Activated CD4-positive, alpha-beta T cell treated with anti-CD3 and anti-CD28 coated beads, Interleukin-2, amount 10 ng/mL, durations not matched to agents 7 days and 5 days (primary cell): ENCODE data around the gene PIEZO1. TPM values are rescaled to one million over a fixed set of nuclear protein-coding genes. Genes with fewer than 3 reads are reported as not detected.
"Not testable (repeated sequence)": the region's sequence is repeated elsewhere in the genome, so short reads cannot be mapped to it uniquely, and the experiment has no call there.

Experiments used
- CTCF ChIA-PET: fragments of 350-600 bp; sonication (Branson Sonifier 250); formaldehyde crosslinking; loops from one replicate; lab custom pipeline; 2021; ENCODE audit warnings: antibody characterized with exemption; lab: Charles Lee
- POLR2A ChIA-PET: fragments of 350-600 bp; sonication (Branson Sonifier 250); formaldehyde crosslinking; loops from one replicate; lab custom pipeline; 2021; ENCODE audit warnings: antibody characterized with exemption; lab: Charles Lee
- DNase-seq: peaks from one replicate; pipeline ENCODE4 v3.0.0-alpha.2; 2020
- H3K27ac Mint-ChIP-seq: one replicate; pipeline ENCODE4 v1.8.0; 2021; ENCODE audit warnings: mild to moderate bottlenecking, moderate library complexity, mixed read lengths
- H3K27me3 Mint-ChIP-seq: one replicate; pipeline ENCODE4 v1.8.0; 2021; ENCODE audit warnings: mixed read lengths
- H3K36me3 Mint-ChIP-seq: one replicate; pipeline ENCODE4 v1.8.0; 2021; ENCODE audit warnings: low read depth, mixed read lengths
- H3K4me1 Mint-ChIP-seq: one replicate; pipeline ENCODE4 v1.8.0; 2021; ENCODE audit warnings: mixed read lengths
- H3K4me3 Mint-ChIP-seq: one replicate; pipeline ENCODE4 v1.8.0; 2021; ENCODE audit warnings: mild to moderate bottlenecking, moderate library complexity, mixed read lengths
- H3K9me3 Mint-ChIP-seq: one replicate; pipeline ENCODE4 v1.8.0; 2021; ENCODE audit warnings: mixed read lengths
- total RNA-seq, 2 experiments: library from RNA; stranded (reverse); gene quantifications; one replicate each; pipeline ENCODE4 v1.2.3, GENCODE V29; 2021

The PIEZO1 gene
- total RNA-seq, 2 experiments from 2014 or later: 239 to 303 TPM

DNA sequence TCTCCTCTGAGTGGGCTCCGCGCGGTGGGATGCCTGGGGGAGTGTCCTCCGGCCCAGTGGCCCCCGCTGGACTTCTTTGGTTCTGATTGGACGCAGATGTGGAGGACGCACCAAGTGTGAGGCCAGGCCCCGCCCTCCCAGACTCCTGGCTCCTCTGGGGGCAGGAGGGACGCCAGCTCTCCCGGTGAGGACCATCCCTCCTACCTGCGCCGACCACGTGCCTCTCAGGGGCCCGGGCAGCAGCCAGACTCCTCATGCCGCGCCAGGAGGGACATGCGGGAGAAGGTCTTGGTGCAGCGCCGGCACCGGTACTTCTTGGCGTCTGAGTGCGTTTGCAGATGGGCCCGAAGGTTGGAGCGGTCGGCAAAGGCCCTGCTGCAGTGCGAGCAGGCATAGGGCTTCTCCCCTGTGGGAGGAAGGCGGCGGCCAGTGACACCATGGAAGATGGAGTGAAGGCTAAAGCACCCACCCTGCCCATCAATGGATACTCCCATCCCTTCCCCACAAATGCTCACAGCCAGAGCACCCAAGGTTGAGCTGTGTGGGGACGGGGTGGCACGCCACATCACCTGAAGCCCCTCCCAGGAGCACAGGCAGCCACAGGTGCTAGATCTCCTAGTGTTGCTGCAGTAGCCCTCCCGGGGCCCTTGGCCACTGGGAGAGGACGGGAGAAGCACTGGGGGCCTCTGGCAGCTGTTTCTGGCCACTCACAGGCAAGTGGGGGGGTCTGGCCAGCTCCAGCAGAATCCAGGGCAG, 106.6 kb downstream of the PIEZO1 start:
- no peaks in the 10 kb centered on the region for H3K27me3 Mint-ChIP-seq
- no peak overlapping the region for H3K4me3 Mint-ChIP-seq
- no peaks in the 10 kb centered on the region for H3K9me3 Mint-ChIP-seq
- no peak overlapping the region for H3K27ac Mint-ChIP-seq
- H3K36me3 Mint-ChIP-seq: peaks cover 18% of the 10 kb centered on the region
- POLR2A ChIA-PET: no interaction called here
- H3K4me1 Mint-ChIP-seq: peaks cover 22% of the 10 kb centered on the region
- CTCF ChIA-PET: no interaction called here
- DNase-seq: no peak

DNA sequence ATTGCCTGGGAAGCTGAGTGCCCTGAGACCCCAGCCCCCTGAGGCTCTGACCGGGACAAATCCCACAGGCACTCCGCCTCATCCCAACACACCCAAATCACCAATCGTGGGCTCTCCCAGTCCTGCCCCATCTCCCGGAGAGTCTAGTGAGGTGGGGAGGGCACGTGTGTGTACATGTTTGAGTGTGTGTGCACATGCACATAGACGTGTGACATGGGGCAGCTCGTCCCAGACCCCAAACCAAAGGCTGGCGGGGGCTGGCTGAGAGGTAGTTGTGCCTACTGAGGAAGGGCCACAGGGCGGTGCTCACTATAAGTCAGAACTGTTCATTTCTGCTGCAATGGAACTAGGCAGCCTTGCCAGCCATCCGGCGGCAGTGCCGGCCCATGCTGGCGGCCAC, 107.3 kb downstream of the PIEZO1 start:
- H3K4me3 Mint-ChIP-seq: no peak overlapping the region
- no peak for DNase-seq
- no peak overlapping the region for H3K27ac Mint-ChIP-seq
- H3K4me1 Mint-ChIP-seq: peaks cover 20% of the 10 kb centered on the region
- CTCF ChIA-PET: no interaction called here
- POLR2A ChIA-PET: no interaction called here
- no peaks in the 10 kb centered on the region for H3K9me3 Mint-ChIP-seq
- H3K27me3 Mint-ChIP-seq: no peaks in the 10 kb centered on the region
- H3K36me3 Mint-ChIP-seq: peaks cover 18% of the 10 kb centered on the region

DNA sequence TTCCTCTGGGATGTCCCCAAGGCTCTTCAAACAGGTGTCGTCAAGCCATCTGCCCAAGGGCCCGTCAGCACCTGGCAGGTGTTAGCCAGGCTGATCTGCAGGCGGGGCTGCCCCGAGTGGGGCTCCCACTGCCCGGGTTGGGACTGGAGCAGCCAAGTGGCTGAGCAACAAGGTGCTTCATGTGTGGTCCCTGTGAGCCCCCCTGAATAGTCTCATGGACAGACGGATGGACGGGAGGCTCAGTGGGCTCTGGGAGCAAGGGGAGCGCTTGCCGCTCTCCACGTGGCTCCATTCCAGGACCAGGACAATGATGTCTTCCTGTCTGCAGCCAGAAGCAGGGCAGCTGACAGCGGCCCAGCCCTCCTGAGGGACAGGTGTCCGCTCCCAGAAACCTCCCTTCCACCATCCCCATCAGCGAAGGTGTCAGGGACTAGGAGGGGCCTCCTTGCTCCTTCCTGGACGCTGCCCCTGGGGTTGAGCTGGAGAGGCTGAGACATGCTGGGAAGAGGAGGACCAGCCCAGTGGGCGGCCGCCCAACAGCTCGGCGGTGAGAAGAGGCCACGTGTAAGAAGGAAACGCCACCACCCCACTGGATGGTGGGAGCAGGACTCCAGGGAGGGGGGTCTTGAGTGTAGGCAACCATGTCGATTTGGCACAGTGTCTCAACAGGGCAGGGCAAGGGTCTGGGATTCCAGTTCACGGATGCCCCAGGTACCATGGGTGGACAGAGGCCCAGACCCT, 108.3 kb downstream of the PIEZO1 start:
- peaks cover 11% of the 10 kb centered on the region for H3K4me1 Mint-ChIP-seq
- DNase-seq: no peak
- ChIA-PET CTCF (interaction anchor here (0.9 to 1.2 kb wide), 2 partner anchors 9 to 881 kb away, joined by 3 read pairs; no protein-coding TSS in a partner anchor), POLR2A (no interaction called here)
- H3K36me3 Mint-ChIP-seq: peaks cover 15% of the 10 kb centered on the region
- no peaks in the 10 kb centered on the region for H3K9me3 Mint-ChIP-seq
- H3K27ac Mint-ChIP-seq: no peak overlapping the region
- H3K27me3 Mint-ChIP-seq: no peaks in the 10 kb centered on the region
- H3K4me3 Mint-ChIP-seq: no peak overlapping the region

DNA sequence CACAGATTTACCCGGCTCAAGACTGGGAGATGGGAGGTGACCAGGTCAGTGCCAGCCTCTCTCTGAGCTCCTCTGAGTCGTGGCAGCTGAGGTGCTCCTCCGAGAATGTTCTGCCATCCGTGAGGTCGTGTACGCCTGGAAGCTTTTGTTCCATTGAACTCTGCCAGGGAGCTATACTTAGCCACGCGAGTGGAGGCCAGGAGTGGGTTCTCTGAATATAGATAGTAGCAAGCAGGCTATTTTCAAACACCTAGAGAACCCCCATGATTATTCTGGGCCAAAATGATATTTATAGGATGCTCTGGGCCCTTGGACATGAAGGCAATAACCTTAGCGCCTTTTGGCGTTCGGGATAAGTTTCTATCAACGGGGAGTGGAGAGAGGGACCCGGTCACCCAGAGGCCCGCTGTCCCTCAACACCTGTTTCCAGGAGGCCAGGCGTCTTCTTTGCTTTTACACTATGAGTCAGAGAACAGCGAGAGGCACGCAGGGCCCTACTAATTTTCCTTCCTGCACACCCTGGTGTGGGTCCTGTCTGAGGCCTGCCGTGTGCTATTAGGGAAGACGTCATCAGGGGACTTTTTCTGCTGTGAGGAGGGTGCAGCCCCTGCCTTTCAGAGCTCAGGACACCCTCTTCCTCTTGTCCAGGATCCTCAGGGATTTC, 111.2 kb downstream of the PIEZO1 start:
- no peak overlapping the region for H3K4me3 Mint-ChIP-seq
- H3K27ac Mint-ChIP-seq: no peak overlapping the region
- peaks cover 2% of the 10 kb centered on the region for H3K36me3 Mint-ChIP-seq
- H3K27me3 Mint-ChIP-seq: no peaks in the 10 kb centered on the region
- no peaks in the 10 kb centered on the region for H3K9me3 Mint-ChIP-seq
- POLR2A ChIA-PET: no interaction called here
- H3K4me1 Mint-ChIP-seq: no peaks in the 10 kb centered on the region
- CTCF ChIA-PET: interaction anchor here (0.6 to 2.0 kb wide), 3 partner anchors 8 to 183 kb away, joined by 3 to 4 read pairs (median 4); partner anchors contain the start of genes GALNS and TRAPPC2L
- DNase-seq: no peak

DNA sequence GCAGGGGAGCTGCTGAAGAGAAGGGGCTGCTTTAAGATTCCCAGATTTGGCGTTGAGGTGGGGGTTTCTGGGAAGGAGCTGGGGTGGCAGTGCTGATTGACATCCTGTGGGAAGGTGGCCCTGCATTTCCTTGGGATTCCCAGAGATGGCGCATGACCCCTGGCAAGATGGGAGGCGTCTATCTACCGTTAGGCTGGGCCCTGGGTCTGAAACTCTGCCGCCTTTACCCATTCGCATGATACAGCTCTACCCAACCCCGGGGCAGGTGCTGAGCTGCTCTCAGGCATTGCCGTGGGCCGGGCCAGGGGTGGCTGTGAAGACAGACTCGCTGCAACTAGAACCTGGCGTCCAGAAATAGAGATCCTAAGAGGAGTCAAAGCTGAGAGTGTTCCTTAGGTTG, 112.2 kb downstream of the PIEZO1 start:
- no peak for DNase-seq
- peaks cover 8% of the 10 kb centered on the region for H3K36me3 Mint-ChIP-seq
- H3K4me1 Mint-ChIP-seq: no peaks in the 10 kb centered on the region
- H3K4me3 Mint-ChIP-seq: no peak overlapping the region
- H3K27me3 Mint-ChIP-seq: no peaks in the 10 kb centered on the region
- H3K27ac Mint-ChIP-seq: no peak overlapping the region
- CTCF ChIA-PET: interaction anchor here (0.6 to 2.0 kb wide), 4 partner anchors 9 to 184 kb away, joined by 3 to 4 read pairs (median 4); partner anchors contain the start of genes GALNS and TRAPPC2L
- POLR2A ChIA-PET: no interaction called here
- no peaks in the 10 kb centered on the region for H3K9me3 Mint-ChIP-seq

DNA sequence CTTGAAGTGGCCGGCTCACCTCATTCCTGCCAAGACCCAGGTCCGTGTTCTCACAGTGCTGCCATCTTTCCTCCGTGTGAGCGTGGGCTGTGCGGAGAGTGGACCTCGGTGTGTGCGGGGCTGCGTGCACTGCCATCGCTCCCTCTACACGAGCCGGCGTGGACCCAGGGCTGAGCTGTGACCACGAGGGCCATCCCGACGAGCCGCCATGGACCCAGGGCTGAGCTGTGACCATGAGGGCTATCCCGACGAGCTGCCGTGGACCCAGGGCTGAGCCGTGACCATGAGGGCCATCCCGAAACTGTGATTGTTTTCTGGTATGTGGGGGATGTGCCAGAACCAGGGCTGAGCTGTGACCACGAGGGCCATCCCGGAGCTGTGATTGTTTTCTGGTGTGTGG, 113.2 kb downstream of the PIEZO1 start:
- Mint-ChIP-seq H3K9me3 (no peaks in the 10 kb centered on the region), H3K36me3 (peaks cover 10% of the 10 kb centered on the region)
- POLR2A ChIA-PET: no interaction called here

DNA sequence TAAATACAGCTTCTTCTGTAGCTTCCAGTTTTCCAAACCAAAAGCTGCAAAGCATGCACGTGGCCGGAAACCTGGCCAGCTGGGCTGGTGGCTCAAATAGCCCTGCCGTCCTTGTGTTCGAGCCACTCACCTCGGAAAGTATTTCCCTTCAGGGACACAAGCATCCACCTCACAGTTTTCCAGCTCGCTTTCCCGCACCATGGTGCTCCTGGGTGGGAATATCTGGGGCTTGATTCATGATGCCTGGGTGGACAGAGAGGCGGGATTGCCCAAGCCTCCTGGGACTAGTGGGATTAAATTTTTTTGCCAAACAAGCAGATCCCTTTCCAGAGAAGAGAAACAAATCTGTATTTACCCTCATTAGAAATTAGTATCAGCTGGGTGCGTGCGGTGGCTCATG, 115.0 kb downstream of the PIEZO1 start:
- ChIA-PET POLR2A (no interaction called here), CTCF (interaction anchor here (1.0 to 1.7 kb wide), 2 partner anchors 18 to 21 kb away, joined by 3 to 4 read pairs; no protein-coding TSS in a partner anchor)
- H3K4me3 Mint-ChIP-seq: no peak overlapping the region
- H3K4me1 Mint-ChIP-seq: peaks cover 3% of the 10 kb centered on the region
- H3K9me3 Mint-ChIP-seq: no peaks in the 10 kb centered on the region
- no peak overlapping the region for H3K27ac Mint-ChIP-seq
- no peak for DNase-seq
- H3K27me3 Mint-ChIP-seq: no peaks in the 10 kb centered on the region
- peaks cover 9% of the 10 kb centered on the region for H3K36me3 Mint-ChIP-seq

More for the DNA sequence above, 113.2 kb downstream of the PIEZO1 start:
- CTCF ChIA-PET: interaction anchor here (2.0 kb wide), 1 partner anchor 10 kb away, joined by 4 read pairs; no protein-coding TSS in a partner anchor
- Mint-ChIP-seq H3K4me3 (no peak overlapping the region), H3K27ac (no peak overlapping the region), H3K27me3 (no peaks in the 10 kb centered on the region), H3K4me1 (peaks cover 2% of the 10 kb centered on the region)
- DNase-seq: no peak

DNA sequence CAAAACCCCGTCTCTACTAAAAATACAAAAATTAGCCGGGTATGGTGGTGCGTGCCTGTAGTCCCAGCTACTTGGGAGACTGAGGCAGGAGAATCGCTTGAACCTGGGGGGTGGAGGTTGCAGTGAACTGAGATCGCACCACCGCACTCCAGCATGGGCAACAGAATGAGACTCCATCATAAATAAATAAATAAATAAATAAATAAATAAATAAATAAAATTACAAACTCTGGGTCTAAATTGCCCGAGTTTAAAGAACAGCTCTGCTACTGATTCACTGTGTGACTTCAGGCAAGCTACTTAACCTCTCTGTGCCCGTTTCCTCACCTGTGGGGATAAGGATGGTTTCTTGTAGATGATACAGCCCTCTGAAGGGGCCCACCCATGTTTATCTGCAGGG, 115.5 kb downstream of the PIEZO1 start:
- CTCF ChIA-PET: interaction anchor here (1.0 to 1.7 kb wide), 2 partner anchors 18 to 22 kb away, joined by 3 to 4 read pairs; no protein-coding TSS in a partner anchor
- H3K4me3 Mint-ChIP-seq, H3K9me3 Mint-ChIP-seq, H3K27me3 Mint-ChIP-seq, DNase-seq, H3K4me1 Mint-ChIP-seq, H3K27ac Mint-ChIP-seq, POLR2A ChIA-PET: not testable (repeated sequence)
- peaks cover 11% of the 10 kb centered on the region for H3K36me3 Mint-ChIP-seq

DNA sequence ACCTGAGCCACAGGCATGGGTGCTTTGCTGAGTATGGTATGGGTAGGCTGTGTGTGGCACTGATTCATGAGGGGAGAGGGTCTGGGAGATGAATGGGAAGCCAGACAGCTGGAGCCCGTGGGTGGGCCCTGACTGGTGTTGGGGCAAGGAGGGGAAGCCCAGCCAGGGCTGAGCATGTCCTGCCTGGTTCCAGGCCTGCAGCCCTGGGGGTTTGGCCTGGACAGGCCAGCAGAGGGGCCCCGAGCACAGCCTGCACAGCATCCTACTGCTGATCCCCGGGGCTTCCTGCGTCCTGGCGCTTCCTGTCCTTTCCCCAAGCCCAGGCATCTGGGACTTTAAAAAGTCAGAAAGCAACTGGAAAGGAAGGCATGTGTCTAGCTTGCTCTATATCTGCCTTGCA, 117.6 kb downstream of the PIEZO1 start:
- POLR2A ChIA-PET: no interaction called here
- CTCF ChIA-PET: no interaction called here
- H3K36me3 Mint-ChIP-seq: peaks cover 12% of the 10 kb centered on the region

DNA sequence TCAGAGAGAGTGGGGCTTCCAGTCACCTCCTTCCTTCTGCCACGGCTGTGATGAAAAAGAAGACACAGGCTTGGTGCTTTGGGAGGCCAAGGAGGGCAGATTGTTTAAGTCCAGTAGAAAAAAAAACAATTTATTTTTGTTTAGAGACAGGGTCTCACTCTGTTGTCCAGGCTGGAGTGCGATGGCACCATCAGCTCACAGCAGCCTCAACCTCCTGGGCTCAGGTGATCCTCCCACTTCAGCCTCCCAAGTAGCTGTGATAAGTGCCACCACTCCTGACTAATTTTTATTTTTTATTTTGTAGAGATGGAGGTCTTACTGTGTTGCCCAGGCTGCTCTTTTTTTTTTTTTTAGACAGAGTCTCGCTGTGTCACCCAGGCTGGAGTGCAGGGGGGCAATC, 119.5 kb downstream of the PIEZO1 start:
- H3K9me3 Mint-ChIP-seq: no peaks in the 10 kb centered on the region
- no peak overlapping the region for H3K4me3 Mint-ChIP-seq
- peak overlapping the region; percentile 41 for H3K27ac Mint-ChIP-seq
- POLR2A ChIA-PET: no interaction called here
- no peaks in the 10 kb centered on the region for H3K27me3 Mint-ChIP-seq
- H3K36me3 Mint-ChIP-seq: peaks cover 12% of the 10 kb centered on the region
- CTCF ChIA-PET: interaction anchor here (0.7 kb wide), 2 partner anchors 16 to 1275 kb away, joined by 3 read pairs; no protein-coding TSS in a partner anchor
- H3K4me1 Mint-ChIP-seq: peaks cover 20% of the 10 kb centered on the region
- DNase-seq: no peak

More for the DNA sequence above, 117.6 kb downstream of the PIEZO1 start:
- H3K9me3 Mint-ChIP-seq: no peaks in the 10 kb centered on the region
- no peak overlapping the region for H3K4me3 Mint-ChIP-seq
- H3K27me3 Mint-ChIP-seq: no peaks in the 10 kb centered on the region
- no peak for DNase-seq
- no peak overlapping the region for H3K27ac Mint-ChIP-seq
- H3K4me1 Mint-ChIP-seq: peaks cover 8% of the 10 kb centered on the region
